WTC11 (cell line): ENCODE results near the gene COL6A3.

ENCODE experiments used
- CBFB ChIP-seq: sonication (generic); formaldehyde crosslinking; IDR thresholded peaks from 2 replicates; pipeline ENCODE4 v1.8.1; 2022; ENCODE audit warnings: mild to moderate bottlenecking, low read depth, missing genetic modification reagents
- CTCF ChIP-seq: fragments of 200-600 bp; IDR thresholded peaks from 2 replicates; pipeline ENCODE4 v1.8.0; 2022; ENCODE audit warnings: antibody characterized with exemption

- no peak for TF ChIP-seq CTCF
- no peak for TF ChIP-seq CBFB (CRISPR knock-in tag)
Observed at GRCh38 chr2:237405605-237406004, 8.4 kb downstream of the COL6A3 start.
